Heart right ventricle (tissue), 16 donors: ENCODE results near the gene SND1. TPM values are rescaled to one million over a fixed set of nuclear protein-coding genes. Genes with fewer than 3 reads are reported as not detected.
A peak's percentile ranks its signal among the peaks of the same experiment; 100 is the strongest.

Experiments used
- ATAC-seq, 8 donors: fragments of 200-7000 bp; cut with Tn5 transposase; one replicate each; pipeline ENCODE4 v1.9.1; 2020; ENCODE audit warnings: mild to moderate bottlenecking in 8 of 8, moderate library complexity in 8 of 8, moderate number of reproducible peaks in 1 of 8
- DNase-seq, 2 donors: peaks; one replicate each; pipeline ENCODE4 v3.0.0-alpha.2; 2020
- H3K27ac ChIP-seq, 10 donors: fragments of 200-600 bp; sonication (generic) in 2 of 10; one replicate each; pipeline versions ENCODE4 v1.5.0 to v1.8.0; 2020 to 2022; ENCODE audit warnings: mild to moderate bottlenecking in 3 of 10
- H3K27me3 ChIP-seq, 7 donors: fragments of 200-600 bp; one replicate each; pipeline ENCODE4 v1.8.0; 2021 to 2022; ENCODE audit warnings: mild to moderate bottlenecking in 2 of 7
- H3K36me3 ChIP-seq, 9 donors: fragments of 200-600 bp; sonication (generic) in 1 of 9; one replicate each; pipeline versions ENCODE4 v1.5.0 to v1.8.0; 2020 to 2022; ENCODE audit warnings: mild to moderate bottlenecking in 2 of 9
- H3K4me1 ChIP-seq, 9 donors: fragments of 200-600 bp; sonication (generic) in 1 of 9; one replicate each; pipeline versions ENCODE4 v1.5.0 to v1.8.0; 2020 to 2022; ENCODE audit warnings: mild to moderate bottlenecking in 4 of 9
- H3K4me3 ChIP-seq, 10 donors: fragments of 200-600 bp; sonication (generic) in 2 of 10; one replicate each; pipeline versions ENCODE4 v1.5.0 to v1.8.0; 2020 to 2022; ENCODE audit warnings: mild to moderate bottlenecking in 7 of 10, moderate library complexity in 2 of 10
- H3K9me3 ChIP-seq, 11 donors: fragments of 200-600 bp in 10 of 11; sonication (generic) in 2 of 11; one replicate each; pipeline versions ENCODE4 v1.5.0 to v1.8.0; 2013 to 2022; ENCODE audit warnings: mild to moderate bottlenecking in 2 of 11, control low read depth in 1 of 11, moderate library complexity in 1 of 11
- WGBS, 2 donors: extraction: QIAGEN DNeasy Blood & Tissue Kit; methylation state at CpG; one replicate each; pipeline ENCODE4 v1.1.7; 2013; ENCODE audit warnings: inconsistent platforms in 1 of 2; 5-methylcytosine and 5-hydroxymethylcytosine counted together
- intact Hi-C, 10 donors: fragments of 100-400 bp; cut with DNase I; formaldehyde crosslinking; loops; one replicate each; pipeline versions ENCODE4 v1.11.1 to v1.14.2; 2022
- polyA plus RNA-seq, 2 donors: library from polyadenylated mRNA; stranded (reverse); fragments of 200-250 nt; gene quantifications; one replicate each; pipeline ENCODE4 v1.2.3, GENCODE V29; 2013
- total RNA-seq, 10 donors: library from RNA; stranded (reverse); fragmentation: NEBNext Ultra II Directional in 3 of 10; extraction: Animal tissue kit (Norgen Biotek cat#: 25700) in 3 of 10; gene quantifications; one replicate each; pipeline versions ENCODE4 v1.2.1 to v1.2.4, GENCODE V29; 2021 to 2023
- TF ChIP-seq, protein P1 (sequence below), 9 donors: fragments of 200-600 bp; sonication (generic) in 2 of 9; IDR thresholded peaks; one replicate each; pipeline versions ENCODE4 v1.5.0 to v1.8.0; 2021 to 2022; ENCODE audit warnings: antibody characterized with exemption in 9 of 9, mild to moderate bottlenecking in 5 of 9, moderate library complexity in 1 of 9
- donor health status: Arrhythmogenic right ventricular cardiomyopathy.
- donor health status: ischemic (EF 13 %, LVEDD 7.1; RV severe dilation, severe dysfunction).
- donor health status: healthy with polysubstance abuse.
- donor health status: DM: no; HTN: yes; CAD: no.
- donor health status: DM: no; HTN: no; CAD: no.
- donor health status: ischemic (EF 25% LVEDD 6.9; RV normal size, moderate dysfunction).
- donor health status: ischemic (EF 25% LVEDD 5.7; RV mildly dilated, moderate dysfunction).
- donor health status: healthy.
- donor health status: DM: yes; HTN: yes; CAD: no.
- donor health status: Ischemic cardiomyopathy.
- donor health status: ischemic (EF 35%, LVEDD 5.7; RV mildly dilated, moderate dysfunction).
- donor health status: nonischemic (EF 11% LVEDD 7.7; RV severe dilation, severe dysfunction).
- donor health status: DM: yes; HTN: yes; CAD: no.
- donor health status: PGD.
- donor health status: ischemic (EF 29% LVEDD 5.4; RV normal size, mild dysfunction).
- donor health status: nonischemic (EF 23%, LVEDD 6.1; RV moderate dilation, normal function).

Gene SND1
- total and polyA plus RNA-seq, 12 donors, result 39.9 to 107 (median 80.8) TPM

DNA sequence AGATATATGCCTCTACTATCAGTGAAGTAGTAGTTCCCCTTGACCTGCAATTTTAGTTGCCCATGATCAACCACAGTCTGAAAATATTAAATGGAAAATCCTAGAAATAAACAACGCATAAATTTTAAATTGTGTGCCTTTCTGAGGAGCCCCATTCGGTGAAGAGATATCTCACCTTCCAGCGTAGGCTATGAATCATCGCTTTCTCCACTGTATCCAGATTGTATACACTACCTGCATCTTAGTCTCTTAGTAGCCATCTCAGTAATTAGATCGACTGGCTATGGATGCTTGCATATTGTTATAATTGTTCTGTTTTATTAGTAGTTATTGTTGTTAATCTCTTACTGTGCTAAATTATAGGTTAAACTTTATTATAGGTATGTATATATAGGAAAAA lies 227.9 kb downstream of the SND1 start:
- Histone ChIP-seq H3K4me1 (peaks cover 0 to 42% (median 23%) of the 10 kb centered on the region in 9 donors), H3K27ac (no peak overlapping the region), H3K27me3 (no peaks in the 10 kb centered on the region), H3K4me3 (no peak overlapping the region), H3K9me3 (no peaks in the 10 kb centered on the region), H3K36me3 (no peaks in the 10 kb centered on the region)
- 97 to 99% methylated on average over 5 of the region's 5 CpGs for WGBS, 2 donors
- TF ChIP-seq, protein P1, sequence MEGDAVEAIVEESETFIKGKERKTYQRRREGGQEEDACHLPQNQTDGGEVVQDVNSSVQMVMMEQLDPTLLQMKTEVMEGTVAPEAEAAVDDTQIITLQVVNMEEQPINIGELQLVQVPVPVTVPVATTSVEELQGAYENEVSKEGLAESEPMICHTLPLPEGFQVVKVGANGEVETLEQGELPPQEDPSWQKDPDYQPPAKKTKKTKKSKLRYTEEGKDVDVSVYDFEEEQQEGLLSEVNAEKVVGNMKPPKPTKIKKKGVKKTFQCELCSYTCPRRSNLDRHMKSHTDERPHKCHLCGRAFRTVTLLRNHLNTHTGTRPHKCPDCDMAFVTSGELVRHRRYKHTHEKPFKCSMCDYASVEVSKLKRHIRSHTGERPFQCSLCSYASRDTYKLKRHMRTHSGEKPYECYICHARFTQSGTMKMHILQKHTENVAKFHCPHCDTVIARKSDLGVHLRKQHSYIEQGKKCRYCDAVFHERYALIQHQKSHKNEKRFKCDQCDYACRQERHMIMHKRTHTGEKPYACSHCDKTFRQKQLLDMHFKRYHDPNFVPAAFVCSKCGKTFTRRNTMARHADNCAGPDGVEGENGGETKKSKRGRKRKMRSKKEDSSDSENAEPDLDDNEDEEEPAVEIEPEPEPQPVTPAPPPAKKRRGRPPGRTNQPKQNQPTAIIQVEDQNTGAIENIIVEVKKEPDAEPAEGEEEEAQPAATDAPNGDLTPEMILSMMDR (IDR thresholded peaks at IDR 0.05), result no peak
- ATAC-seq (no peak), DNase-seq (no peak)
- intact Hi-C loops, result no loop called here

DNA sequence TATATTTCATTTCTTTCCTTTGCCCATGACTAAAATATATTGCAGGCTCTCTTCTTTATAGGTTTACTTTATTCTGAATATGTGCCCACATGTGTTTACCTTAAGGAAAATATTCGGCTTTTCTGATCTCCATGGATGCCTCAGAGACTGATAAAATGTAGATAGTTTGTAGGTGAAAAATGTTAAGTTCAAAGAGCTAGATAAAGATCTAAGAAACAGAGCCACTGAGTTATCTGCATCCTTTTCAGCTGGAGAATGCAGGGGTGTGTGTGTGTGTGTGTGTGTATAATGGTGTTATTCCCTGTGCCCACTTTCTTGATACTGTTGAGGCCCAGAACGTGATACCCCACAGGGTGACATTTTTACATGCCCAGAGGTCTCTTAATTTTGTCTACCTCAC lies 228.5 kb downstream of the SND1 start:
- no peaks in the 10 kb centered on the region for H3K9me3 ChIP-seq
- no peak overlapping the region for H3K4me3 ChIP-seq
- intact Hi-C loops, result no loop called here
- 73 to 74% methylated on average over 2 of the region's 2 CpGs for WGBS, 2 donors
- peaks cover 0 to 43% (median 24%) of the 10 kb centered on the region in 9 donors for H3K4me1 ChIP-seq
- no peak overlapping the region for H3K27ac ChIP-seq
- H3K36me3 ChIP-seq, result no peaks in the 10 kb centered on the region
- ATAC-seq (no peak), DNase-seq (no peak)
- TF ChIP-seq, protein P1 (IDR thresholded peaks at IDR 0.05), result no peak
- no peaks in the 10 kb centered on the region for H3K27me3 ChIP-seq

DNA sequence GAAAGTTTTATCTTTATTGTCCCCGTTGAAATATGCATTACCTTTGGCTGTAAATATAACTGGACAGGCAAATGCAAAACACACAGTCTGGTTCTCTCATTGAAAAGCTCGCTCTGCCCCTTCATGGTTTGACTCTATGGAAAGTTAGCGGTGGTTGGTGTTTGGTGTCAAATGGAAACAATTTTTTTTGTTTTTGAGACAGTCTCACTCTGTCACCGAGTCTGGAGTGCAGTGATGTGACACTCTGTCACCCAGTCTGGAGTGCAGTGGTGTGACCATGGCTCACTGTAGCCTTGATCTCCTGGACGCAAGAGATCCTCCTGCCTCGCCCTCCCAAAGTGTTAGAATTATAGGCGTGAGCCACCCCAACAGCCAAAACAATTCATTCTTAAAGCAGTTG lies 229.6 kb downstream of the SND1 start:
- TF ChIP-seq, protein P1 (IDR thresholded peaks at IDR 0.05), result no peak
- DNase-seq (no peak), ATAC-seq (no peak)
- Histone ChIP-seq H3K9me3 (no peaks in the 10 kb centered on the region), H3K4me3 (no peak overlapping the region), H3K27ac (peak overlapping the region in 1 of 10 donors; percentile 36), H3K4me1 (peaks cover 0 to 52% (median 32%) of the 10 kb centered on the region in 9 donors), H3K36me3 (no peaks in the 10 kb centered on the region), H3K27me3 (no peaks in the 10 kb centered on the region)
- 94% methylated on average over 7 of the region's 7 CpGs for WGBS, 2 donors
- intact Hi-C loops, result no loop called here

DNA sequence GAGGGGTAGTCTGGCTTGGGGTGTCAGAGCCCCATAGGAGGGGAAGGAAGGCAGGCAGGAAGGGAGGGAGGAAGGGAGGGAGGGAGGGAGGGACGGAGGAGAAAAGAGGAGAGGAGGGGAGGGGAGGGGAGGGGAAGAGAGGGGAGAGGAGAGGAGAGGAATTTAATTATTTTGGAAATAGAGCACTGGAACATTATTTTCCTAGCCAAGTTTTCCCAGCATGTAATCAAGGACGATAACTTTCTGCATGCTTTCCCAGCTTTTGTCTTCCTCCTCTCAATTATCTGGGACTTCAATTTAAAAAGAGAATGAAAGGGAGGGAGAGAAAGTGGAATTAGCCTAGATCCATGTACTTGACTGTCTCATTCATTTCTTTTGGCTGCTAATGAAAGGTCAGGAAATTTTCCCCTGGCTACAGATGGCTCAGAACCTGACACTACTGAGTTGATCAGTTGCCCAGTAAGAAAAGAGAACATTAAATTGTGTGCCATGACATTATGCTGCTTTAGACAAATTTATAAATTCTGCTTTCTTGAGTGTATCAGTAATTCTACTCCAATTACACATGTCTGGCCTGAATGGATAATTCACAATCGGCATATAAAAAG lies 230.4 kb downstream of the SND1 start:
- TF ChIP-seq, protein P1 (IDR thresholded peaks at IDR 0.05), result no peak
- intact Hi-C loops, result no loop called here
- peak overlapping the region in 1 of 10 donors; percentile 36 for H3K27ac ChIP-seq
- 44 to 68% methylated on average over 3 of the region's 3 CpGs for WGBS, 2 donors
- H3K27me3 ChIP-seq, result no peaks in the 10 kb centered on the region
- H3K9me3 ChIP-seq, result no peaks in the 10 kb centered on the region
- H3K4me3 ChIP-seq, result no peak overlapping the region
- H3K4me1 ChIP-seq, result peaks cover 0 to 51% (median 30%) of the 10 kb centered on the region in 9 donors
- ATAC-seq (no peak), DNase-seq (no peak)
- no peaks in the 10 kb centered on the region for H3K36me3 ChIP-seq
